ENCODE results near the gene PTPN2.

PTPN2 gene

DNA sequence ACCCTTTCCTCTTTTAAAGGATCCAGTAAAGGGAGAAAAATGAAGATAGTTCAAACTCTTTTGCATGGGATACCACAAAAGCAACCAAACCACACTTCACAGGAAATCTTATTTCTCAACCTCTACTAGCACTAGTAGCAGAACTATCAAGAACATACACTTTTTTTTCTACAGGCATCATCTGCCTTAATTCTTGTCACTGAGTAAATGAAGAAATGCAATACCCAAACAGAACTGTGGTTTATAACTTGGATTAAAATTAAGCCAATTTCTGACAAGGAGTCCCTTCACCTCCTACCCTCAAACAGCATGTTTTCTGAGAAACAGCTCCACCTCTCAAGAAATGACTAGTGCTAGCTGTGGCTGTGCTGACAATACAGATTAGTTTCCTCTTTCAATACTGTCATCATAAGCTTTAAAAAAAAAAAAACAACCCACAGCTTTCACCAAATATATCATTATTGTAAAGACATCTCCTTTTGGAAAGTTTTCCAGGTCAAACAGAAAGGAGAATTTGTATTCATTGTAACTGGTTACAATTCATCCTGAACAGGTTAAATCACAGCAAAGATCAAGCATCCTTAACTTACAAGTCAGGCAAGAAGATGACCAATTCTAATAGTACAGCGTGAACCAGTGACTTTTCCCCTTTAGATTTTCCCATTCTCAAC, 44.4 kb downstream of the PTPN2 start:
- H3K36me3 ChIP-seq (ENCODE audit: control insufficient read depth in 2 of 2, insufficient read depth in 1 of 2, low read length in 2 of 2), result peaks cover 4 to 6% of the 10 kb centered on the region in 2 experiments; a peak in 2 of 3 replicates
- TF ChIP-seq ZNF48 (tag by site-specific recombination; IDR thresholded peaks at IDR 0.05) (no peak), ZNF16 (tag by site-specific recombination; IDR thresholded peaks at IDR 0.05; ENCODE audit: low read depth) (no peak), ZBTB20 (tag by site-specific recombination; IDR thresholded peaks at IDR 0.05) (0 out of 2 replicates have a peak, but pooled peaks have one; percentile 12)
- ChIA-PET POLR2A (interaction anchor here (0.9 kb wide), 1 partner anchor 44 kb away, joined by 7 read pairs; the partner anchor contains the start of gene PTPN2), CTCF (no interaction called here)
- 0 out of 2 replicates have a peak overlapping the region, but pooled peaks have one; percentile 4 for H3K27ac ChIP-seq (ENCODE audit: extremely low read depth, low read depth, low read length)
- H3K4me1 ChIP-seq (ENCODE audit: control insufficient read depth, insufficient read depth, low read length), result peaks cover 29% of the 10 kb centered on the region
- H3K4me3 ChIP-seq (ENCODE audit: low read depth, low read length), result no peak overlapping the region
- H3K9me3 ChIP-seq (ENCODE audit: control insufficient read depth, insufficient read depth, low read depth, low read length), result no peaks in the 10 kb centered on the region

DNA sequence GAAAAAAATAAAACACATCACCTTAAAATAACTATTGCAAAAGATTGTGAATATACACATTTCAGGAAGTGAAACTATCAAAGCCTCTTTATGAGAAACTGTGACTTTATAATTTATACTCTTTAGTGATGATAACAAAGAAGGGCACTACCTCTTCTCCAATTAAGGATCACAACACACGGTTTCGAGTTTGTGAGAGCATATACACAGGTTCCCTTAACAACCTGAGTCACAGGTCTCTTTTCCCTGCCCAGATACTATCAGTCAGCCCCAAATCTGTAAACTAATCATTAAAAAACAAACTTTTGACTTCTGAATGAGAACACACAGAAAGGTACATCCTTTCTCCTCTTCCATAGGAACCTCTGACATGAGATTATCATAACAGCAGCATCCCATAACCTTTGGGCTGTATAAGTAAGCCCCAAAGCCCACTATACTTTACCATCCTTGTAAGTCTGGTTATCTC, 44.9 kb downstream of the PTPN2 start:
- Histone ChIP-seq H3K27ac (ENCODE audit: extremely low read depth, low read depth, low read length) (0 out of 2 replicates have a peak overlapping the region, but pooled peaks have one; percentile 4), H3K4me3 (ENCODE audit: low read depth, low read length) (no peak overlapping the region), H3K4me1 (ENCODE audit: control insufficient read depth, insufficient read depth, low read length) (peaks cover 29% of the 10 kb centered on the region), H3K9me3 (ENCODE audit: control insufficient read depth, insufficient read depth, low read depth, low read length) (no peaks in the 10 kb centered on the region), H3K36me3 (ENCODE audit: control insufficient read depth in 2 of 2, insufficient read depth in 1 of 2, low read length in 2 of 2) (peaks cover 4 to 6% of the 10 kb centered on the region in 2 experiments; a peak in 2 of 3 replicates)
- POLR2A ChIA-PET, result interaction anchor here (0.9 kb wide), 1 partner anchor 45 kb away, joined by 7 read pairs; the partner anchor contains the start of gene PTPN2
- CTCF ChIA-PET, result no interaction called here
- TF ChIP-seq, protein P1, sequence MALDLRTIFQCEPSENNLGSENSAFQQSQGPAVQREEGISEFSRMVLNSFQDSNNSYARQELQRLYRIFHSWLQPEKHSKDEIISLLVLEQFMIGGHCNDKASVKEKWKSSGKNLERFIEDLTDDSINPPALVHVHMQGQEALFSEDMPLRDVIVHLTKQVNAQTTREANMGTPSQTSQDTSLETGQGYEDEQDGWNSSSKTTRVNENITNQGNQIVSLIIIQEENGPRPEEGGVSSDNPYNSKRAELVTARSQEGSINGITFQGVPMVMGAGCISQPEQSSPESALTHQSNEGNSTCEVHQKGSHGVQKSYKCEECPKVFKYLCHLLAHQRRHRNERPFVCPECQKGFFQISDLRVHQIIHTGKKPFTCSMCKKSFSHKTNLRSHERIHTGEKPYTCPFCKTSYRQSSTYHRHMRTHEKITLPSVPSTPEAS (tag by site-specific recombination; IDR thresholded peaks at IDR 0.05), result no peak
- TF ChIP-seq ZBTB20 (tag by site-specific recombination; IDR thresholded peaks at IDR 0.05), result peak; percentile 7; the same call in 1 of the 2 replicates

DNA sequence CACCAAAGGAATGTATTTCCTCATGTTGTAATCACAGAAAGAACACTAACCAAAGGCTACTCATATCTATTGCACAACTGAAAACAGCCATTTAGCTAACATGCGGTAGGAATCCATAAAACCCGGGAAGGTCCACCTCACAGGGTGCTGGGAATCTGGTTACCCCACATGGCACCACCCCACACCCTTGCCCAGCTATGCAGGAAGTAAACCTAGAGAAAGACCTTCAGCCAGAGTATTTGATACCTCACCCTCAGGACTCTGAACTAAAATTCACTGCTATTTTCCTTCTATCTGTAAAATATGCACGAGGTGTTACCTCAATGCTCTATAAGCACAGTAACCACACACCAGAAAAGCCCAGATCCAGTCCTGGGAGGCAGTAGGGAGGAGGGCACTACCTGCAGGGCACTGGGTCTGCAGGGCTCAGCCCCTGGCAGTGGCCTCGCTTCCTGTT, 45.8 kb downstream of the PTPN2 start:
- Histone ChIP-seq H3K4me1 (ENCODE audit: control insufficient read depth, insufficient read depth, low read length) (peaks cover 29% of the 10 kb centered on the region), H3K9me3 (ENCODE audit: control insufficient read depth, insufficient read depth, low read depth, low read length) (no peaks in the 10 kb centered on the region), H3K36me3 (ENCODE audit: control insufficient read depth in 2 of 2, insufficient read depth in 1 of 2, low read length in 2 of 2) (peaks cover 4 to 10% of the 10 kb centered on the region in 2 experiments; a peak in 2 of 3 replicates), H3K27ac (ENCODE audit: extremely low read depth, low read depth, low read length) (no peak overlapping the region), H3K4me3 (ENCODE audit: low read depth, low read length) (no peak overlapping the region)
- ChIA-PET POLR2A (no interaction called here), CTCF (interaction anchor here (0.7 kb wide), 1 partner anchor 91 kb away, joined by 4 read pairs; no protein-coding TSS in a partner anchor)
- TF ChIP-seq RBAK (tag by site-specific recombination; IDR thresholded peaks at IDR 0.05) (no peak), HOXC10 (CRISPR knock-in tag; IDR thresholded peaks at IDR 0.05) (no peak), ZNF426 (tag by site-specific recombination; IDR thresholded peaks at IDR 0.05) (no peak), ZNF560 (tag by site-specific recombination; IDR thresholded peaks at IDR 0.05; ENCODE audit: borderline replicate concordance) (no peak), ZNF623 (tag by site-specific recombination; IDR thresholded peaks at IDR 0.05) (no peak), FEZF1 (tag by site-specific recombination; IDR thresholded peaks at IDR 0.05) (peak; percentile 41), ZFP69B (tag by site-specific recombination; IDR thresholded peaks at IDR 0.05) (no peak), ZNF274 (IDR thresholded peaks at IDR 0.05; ENCODE audit: low read length) (no peak), ZNF274 (tag by site-specific recombination; IDR thresholded peaks at IDR 0.05; ENCODE audit: borderline replicate concordance) (no peak), HOXA7 (CRISPR knock-in tag; IDR thresholded peaks at IDR 0.05; ENCODE audit: borderline replicate concordance) (no peak), SP2 (tag by site-specific recombination; IDR thresholded peaks at IDR 0.05) (no peak), SP3 (tag by site-specific recombination; IDR thresholded peaks at IDR 0.05) (no peak), TRIM28 (IDR thresholded peaks at IDR 0.05; ENCODE audit: borderline replicate concordance, low read length) (no peak), ZNF837 (tag by site-specific recombination; IDR thresholded peaks at IDR 0.05) (no peak), ZNF394 (tag by site-specific recombination; IDR thresholded peaks at IDR 0.05; ENCODE audit: borderline replicate concordance) (no peak), ZNF701 (tag by site-specific recombination; IDR thresholded peaks at IDR 0.05) (no peak), ZNF335 (tag by site-specific recombination; conservative IDR thresholded peaks at IDR 0.05) (peak; percentile 11; the same call in 1 of the 2 replicates), ZXDB (tag by site-specific recombination; IDR thresholded peaks at IDR 0.05) (no peak), ZNF211 (tag by site-specific recombination; IDR thresholded peaks at IDR 0.05; ENCODE audit: low read depth) (no peak)
- TF ChIP-seq, protein P2, sequence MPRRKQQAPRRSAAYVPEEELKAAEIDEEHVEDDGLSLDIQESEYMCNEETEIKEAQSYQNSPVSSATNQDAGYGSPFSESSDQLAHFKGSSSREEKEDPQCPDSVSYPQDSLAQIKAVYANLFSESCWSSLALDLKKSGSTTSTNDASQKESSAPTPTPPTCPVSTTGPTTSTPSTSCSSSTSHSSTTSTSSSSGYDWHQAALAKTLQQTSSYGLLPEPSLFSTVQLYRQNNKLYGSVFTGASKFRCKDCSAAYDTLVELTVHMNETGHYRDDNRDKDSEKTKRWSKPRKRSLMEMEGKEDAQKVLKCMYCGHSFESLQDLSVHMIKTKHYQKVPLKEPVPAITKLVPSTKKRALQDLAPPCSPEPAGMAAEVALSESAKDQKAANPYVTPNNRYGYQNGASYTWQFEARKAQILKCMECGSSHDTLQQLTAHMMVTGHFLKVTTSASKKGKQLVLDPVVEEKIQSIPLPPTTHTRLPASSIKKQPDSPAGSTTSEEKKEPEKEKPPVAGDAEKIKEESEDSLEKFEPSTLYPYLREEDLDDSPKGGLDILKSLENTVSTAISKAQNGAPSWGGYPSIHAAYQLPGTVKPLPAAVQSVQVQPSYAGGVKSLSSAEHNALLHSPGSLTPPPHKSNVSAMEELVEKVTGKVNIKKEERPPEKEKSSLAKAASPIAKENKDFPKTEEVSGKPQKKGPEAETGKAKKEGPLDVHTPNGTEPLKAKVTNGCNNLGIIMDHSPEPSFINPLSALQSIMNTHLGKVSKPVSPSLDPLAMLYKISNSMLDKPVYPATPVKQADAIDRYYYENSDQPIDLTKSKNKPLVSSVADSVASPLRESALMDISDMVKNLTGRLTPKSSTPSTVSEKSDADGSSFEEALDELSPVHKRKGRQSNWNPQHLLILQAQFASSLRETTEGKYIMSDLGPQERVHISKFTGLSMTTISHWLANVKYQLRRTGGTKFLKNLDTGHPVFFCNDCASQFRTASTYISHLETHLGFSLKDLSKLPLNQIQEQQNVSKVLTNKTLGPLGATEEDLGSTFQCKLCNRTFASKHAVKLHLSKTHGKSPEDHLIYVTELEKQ (tag by site-specific recombination; IDR thresholded peaks at IDR 0.05; ENCODE audit: borderline replicate concordance), result no peak
- TF ChIP-seq, protein P3, sequence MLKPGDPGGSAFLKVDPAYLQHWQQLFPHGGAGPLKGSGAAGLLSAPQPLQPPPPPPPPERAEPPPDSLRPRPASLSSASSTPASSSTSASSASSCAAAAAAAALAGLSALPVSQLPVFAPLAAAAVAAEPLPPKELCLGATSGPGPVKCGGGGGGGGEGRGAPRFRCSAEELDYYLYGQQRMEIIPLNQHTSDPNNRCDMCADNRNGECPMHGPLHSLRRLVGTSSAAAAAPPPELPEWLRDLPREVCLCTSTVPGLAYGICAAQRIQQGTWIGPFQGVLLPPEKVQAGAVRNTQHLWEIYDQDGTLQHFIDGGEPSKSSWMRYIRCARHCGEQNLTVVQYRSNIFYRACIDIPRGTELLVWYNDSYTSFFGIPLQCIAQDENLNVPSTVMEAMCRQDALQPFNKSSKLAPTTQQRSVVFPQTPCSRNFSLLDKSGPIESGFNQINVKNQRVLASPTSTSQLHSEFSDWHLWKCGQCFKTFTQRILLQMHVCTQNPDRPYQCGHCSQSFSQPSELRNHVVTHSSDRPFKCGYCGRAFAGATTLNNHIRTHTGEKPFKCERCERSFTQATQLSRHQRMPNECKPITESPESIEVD (tag by site-specific recombination; IDR thresholded peaks at IDR 0.05), result no peak
